Measurements from ENCODE around the gene TPH2.

DNA sequence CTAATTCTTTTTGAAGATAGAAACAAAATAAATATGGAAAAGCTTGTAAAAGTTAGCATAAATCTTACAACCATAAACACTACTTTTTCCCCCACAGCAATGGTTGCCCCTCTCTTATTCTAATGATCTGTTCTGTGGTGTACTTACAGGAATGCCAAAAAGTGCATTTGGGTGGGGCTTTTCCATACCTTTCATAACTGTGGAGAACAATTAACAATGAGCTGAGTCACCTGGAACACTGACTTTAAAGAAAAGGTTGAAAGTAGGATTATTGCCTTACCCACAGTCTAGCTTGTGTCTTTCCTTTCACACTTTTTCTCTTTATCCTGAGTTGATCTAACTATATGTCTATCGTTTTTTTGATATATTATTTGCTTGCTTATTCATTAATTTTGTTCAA, 86.9 kb downstream of the TPH2 start:
- no peak for TF ChIP-seq POLR2A (IDR thresholded peaks at IDR 0.05; ENCODE audit: extremely low read depth, insufficient read length)
- TF ChIP-seq, protein P1, sequence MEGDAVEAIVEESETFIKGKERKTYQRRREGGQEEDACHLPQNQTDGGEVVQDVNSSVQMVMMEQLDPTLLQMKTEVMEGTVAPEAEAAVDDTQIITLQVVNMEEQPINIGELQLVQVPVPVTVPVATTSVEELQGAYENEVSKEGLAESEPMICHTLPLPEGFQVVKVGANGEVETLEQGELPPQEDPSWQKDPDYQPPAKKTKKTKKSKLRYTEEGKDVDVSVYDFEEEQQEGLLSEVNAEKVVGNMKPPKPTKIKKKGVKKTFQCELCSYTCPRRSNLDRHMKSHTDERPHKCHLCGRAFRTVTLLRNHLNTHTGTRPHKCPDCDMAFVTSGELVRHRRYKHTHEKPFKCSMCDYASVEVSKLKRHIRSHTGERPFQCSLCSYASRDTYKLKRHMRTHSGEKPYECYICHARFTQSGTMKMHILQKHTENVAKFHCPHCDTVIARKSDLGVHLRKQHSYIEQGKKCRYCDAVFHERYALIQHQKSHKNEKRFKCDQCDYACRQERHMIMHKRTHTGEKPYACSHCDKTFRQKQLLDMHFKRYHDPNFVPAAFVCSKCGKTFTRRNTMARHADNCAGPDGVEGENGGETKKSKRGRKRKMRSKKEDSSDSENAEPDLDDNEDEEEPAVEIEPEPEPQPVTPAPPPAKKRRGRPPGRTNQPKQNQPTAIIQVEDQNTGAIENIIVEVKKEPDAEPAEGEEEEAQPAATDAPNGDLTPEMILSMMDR (IDR thresholded peaks at IDR 0.05; ENCODE audit: low read depth, low read length): no peak
- TF ChIP-seq, protein P2, sequence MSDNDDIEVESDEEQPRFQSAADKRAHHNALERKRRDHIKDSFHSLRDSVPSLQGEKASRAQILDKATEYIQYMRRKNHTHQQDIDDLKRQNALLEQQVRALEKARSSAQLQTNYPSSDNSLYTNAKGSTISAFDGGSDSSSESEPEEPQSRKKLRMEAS (IDR thresholded peaks at IDR 0.05; ENCODE audit: low read depth, low read length): no peak
- no peak for TF ChIP-seq MYC (IDR thresholded peaks at IDR 0.05; ENCODE audit: low read depth, low read length)

Data from NB4 (cell line).